IPS-18c (cell line): ENCODE results near the gene ADARB2.
"Not testable (repeated sequence)": the region's sequence is repeated elsewhere in the genome, so short reads cannot be mapped to it uniquely, and the experiment has no call there.

Experiments used
- H3K4me3 ChIP-seq: 2 replicates; pipeline ENCODE4 v1.7.0; 2013; ENCODE audit warnings: low read depth, mild to moderate bottlenecking, low read length, moderate library complexity; ENCODE audit not compliant: insufficient read depth
- H3K9me3 ChIP-seq: one replicate; pipeline ENCODE4 v1.6.1; 2013; ENCODE audit warnings: mild to moderate bottlenecking, low read length, moderate library complexity; ENCODE audit not compliant: control insufficient read depth, insufficient read depth

ADARB2 gene

GRCh38 chr10:1241973-1242935, 495.1 kb downstream of the ADARB2 start:
- no peak overlapping the region for H3K4me3 ChIP-seq

GRCh38 chr10:1241322-1241890, 495.9 kb downstream of the ADARB2 start:
- Histone ChIP-seq H3K4me3 (no peak overlapping the region), H3K9me3 (no peaks in the 10 kb centered on the region)

More at GRCh38 chr10:1241973-1242935, 495.1 kb downstream of the ADARB2 start:
- H3K9me3 ChIP-seq, result no peaks in the 10 kb centered on the region

DNA sequence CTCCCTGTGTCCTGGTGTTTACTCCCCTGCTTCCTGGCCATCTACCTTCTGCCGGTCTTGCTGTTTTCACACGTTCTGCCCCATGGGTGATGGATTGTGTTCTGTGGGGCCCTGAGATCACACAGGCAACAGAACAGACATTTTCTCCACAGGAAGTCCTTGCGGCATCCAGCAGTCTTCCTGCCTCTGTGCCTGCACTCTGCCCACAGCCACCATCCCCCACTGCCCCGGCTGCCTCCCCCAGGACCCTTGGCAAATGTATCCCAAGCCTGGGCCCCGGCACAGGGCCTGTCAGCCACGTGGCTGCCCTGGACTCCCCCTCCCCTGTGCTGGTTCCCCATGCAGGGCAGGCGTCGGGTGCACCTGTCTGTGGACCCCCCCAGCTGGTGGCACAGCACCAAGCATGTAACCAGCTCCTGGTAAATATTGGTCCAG, 497.0 kb downstream of the ADARB2 start:
- Histone ChIP-seq H3K4me3 (peak overlapping the region; percentile 15; the same call in 1 of the 2 replicates), H3K9me3 (no peaks in the 10 kb centered on the region)

GRCh38 chr10:1233031-1233430, 504.3 kb downstream of the ADARB2 start:
- H3K9me3 ChIP-seq, result no peaks in the 10 kb centered on the region
- no peak overlapping the region for H3K4me3 ChIP-seq

DNA sequence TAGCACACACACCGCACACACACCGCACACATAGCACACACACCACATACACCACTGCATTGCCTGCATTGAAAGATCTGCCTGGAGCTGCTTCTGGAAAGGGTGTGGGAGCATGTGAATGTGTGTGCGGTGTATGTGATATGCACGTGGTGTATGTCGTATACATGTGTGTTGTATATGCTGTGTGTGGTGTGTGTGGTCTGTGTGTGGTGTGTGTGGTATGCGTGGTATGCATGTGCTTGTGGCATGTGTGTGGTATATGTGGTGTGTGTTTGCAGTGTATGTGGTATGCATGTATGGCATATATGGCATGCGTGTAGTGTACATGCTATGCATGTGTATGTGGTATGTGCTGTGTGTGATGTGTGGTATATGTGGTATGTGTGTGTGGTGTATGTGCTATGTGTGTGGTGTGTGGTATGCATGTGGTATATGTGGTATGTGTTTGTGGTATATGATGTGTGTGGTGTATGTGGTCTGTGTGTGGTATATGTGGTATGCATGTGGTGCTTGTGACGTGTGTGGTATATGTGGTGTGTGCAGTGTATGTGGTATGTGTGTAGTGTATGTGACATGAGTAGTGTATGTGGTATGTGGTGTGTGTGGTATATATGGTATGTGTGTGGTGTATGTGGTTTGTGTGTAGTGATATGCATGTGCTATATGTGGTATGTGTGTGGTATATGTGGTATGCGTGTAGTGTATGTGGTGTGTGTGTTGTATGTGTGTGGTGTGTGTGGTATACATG, 505.0 kb downstream of the ADARB2 start:
- H3K4me3 ChIP-seq, result no peak overlapping the region
- no peaks in the 10 kb centered on the region for H3K9me3 ChIP-seq

DNA sequence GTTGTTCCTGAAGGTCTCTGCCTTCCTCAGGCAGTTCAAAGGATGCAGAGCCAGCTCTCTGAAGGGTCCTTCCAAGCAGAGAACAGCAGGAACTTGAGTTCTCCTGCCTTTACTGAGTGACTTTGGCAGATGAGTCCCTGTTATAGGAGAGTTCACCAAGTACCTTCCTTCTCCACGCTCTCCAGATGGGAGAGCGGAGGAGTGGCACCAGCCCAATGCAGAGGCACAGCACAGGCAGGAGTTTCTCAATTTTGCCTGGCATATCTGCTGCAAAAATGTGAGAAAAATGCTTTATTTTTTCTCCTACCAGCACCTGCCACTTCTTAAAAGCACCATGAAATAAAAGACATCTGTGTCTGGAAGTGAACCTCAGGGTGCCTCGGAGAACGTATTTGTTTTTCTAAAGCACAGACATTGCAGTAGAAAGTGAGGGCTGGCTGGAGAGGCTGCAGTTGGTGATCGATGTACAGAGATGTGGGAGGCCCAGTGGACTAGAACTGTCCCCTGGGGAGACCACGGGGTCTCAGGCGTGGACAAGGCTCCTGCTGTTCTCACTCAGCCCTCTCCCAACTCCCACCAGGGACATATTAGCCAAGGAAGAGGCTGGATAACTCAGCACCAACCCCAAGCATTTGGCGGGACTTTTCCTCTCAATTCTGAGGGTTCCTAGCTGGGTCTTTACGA, 506.6 kb downstream of the ADARB2 start:
- no peak overlapping the region for H3K4me3 ChIP-seq

DNA sequence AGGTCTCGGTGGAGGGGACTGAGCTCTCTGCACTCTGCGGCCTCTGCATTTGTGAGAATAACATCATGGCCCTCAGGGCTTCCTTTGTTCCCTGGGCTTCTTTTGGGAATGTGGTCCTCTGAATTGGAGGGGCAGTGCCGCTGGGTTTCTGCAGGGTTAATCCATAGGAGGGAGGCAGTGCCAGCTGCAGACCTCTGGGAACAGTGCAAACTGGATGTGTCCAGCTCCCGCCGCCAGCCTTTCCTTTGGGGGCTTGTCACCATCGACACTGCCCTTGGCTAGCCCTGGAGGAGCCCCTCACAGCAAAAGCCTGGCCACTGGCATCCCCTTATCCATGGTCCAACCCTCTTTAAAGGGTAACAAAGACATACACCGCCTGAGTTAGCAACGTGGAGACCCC, 507.2 kb downstream of the ADARB2 start:
- Histone ChIP-seq H3K4me3 (no peak overlapping the region), H3K9me3 (no peaks in the 10 kb centered on the region)

More for the DNA sequence above, 506.6 kb downstream of the ADARB2 start:
- no peaks in the 10 kb centered on the region for H3K9me3 ChIP-seq

- Histone ChIP-seq H3K9me3 (no peaks in the 10 kb centered on the region), H3K4me3 (no peak overlapping the region)
Measured at GRCh38 chr10:1229574-1229973, 507.8 kb downstream of the ADARB2 start.

DNA sequence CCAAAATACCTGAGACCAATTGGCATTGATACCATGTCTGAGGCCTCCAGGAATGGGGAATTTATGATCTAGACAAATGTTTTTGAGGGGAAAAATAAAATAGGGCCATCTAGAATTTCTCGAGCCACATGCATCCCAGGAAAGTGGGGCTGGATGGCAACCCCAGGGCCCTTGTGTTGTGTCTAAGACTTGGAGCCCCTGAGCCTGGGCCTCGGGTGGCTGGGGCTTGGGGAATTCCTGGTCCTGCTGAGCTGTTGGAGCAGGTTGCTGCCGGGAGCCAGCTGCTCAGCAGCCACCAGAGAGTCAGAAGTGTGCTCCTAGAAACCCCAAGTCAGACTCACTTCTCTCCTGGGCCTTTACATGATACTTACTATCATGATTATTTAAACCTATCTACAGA, 508.2 kb downstream of the ADARB2 start:
- Histone ChIP-seq H3K9me3 (no peaks in the 10 kb centered on the region), H3K4me3 (no peak overlapping the region)

DNA sequence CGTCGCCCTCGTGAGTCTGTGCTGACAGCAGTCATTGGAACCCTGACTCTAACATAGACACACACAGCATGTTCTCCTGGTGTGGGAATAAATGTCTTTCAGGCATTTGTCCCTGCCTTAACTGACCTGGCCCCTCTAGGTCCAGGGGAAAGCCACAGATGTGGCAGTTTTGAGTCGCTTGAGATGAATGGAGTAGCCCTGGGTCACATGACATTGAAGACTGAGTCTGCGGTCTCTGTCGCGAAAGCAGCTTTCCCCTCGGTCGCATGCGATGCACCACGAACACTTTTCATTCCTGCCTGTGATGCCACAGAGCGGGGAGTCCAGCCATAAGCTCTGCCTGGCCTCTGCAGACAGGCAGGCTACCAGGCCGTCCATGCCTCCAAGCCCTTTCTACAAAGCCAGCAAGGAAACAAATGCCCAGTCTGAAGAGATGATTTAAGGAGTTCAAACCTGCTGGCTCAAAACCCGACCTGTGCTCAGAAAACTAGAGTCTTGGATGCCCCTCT, 508.8 kb downstream of the ADARB2 start:
- H3K9me3 ChIP-seq, result no peaks in the 10 kb centered on the region
- no peak overlapping the region for H3K4me3 ChIP-seq

- Histone ChIP-seq H3K4me3 (no peak overlapping the region), H3K9me3 (no peaks in the 10 kb centered on the region)
Measured at GRCh38 chr10:1227510-1228402, 509.6 kb downstream of the ADARB2 start.

DNA sequence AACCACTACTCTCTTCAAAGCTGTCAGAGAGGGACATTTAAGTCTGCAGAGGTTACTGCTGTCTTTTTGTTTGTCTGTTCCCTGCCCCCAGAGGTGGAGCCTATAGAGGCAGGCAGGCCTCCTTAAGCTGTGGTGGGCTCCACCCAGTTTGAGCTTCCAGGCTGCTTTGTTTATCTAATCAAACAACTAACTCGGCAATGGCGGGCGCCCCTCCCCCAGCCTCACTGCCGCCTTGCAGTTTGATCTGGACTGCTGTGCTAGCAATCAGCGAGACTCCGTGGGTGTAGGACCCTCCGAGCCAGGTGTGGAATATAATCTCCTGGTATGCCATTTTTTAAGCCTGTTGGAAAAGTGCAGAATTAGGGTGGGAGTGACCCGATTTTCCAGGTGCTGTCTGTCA, 510.4 kb downstream of the ADARB2 start:
- not testable (repeated sequence) for H3K9me3 ChIP-seq, H3K4me3 ChIP-seq

DNA sequence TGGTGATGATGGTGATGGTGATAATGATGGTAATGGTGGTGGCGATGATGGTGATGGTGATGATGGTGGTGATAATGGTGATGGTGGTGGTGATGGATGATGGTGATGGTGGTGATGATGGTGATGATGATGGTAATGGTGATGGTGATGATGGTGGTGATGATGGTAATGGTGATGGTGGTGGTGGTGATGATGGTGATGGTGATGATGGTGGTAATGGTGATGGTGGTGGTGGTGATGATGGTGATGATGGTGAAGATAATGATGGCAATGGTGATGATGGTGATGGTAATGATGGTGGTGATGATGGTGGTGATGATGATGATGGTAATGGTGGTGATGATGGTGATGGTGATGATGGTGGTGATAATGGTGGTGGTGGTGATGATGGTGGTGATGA, 517.5 kb downstream of the ADARB2 start:
- H3K9me3 ChIP-seq, H3K4me3 ChIP-seq: not testable (repeated sequence)

DNA sequence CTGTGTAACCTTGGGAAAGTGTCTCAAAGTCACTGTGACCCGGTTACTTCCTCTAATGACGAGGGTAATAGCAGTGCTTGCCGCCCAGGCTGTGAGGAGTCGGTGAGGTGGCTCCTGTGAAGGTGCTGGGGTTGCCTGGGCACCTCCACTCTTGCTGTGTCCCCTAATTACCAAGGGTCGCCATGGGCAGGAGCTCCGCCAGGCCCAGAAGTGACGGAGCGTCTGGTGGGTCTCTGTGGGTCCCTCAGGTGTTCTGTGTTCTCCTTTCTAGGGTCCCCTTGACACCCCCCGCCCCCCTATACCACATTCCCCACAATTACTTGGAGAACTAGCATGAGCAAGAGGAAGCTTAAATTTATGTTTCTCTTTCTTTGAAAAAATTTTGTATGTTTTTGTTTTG, 519.7 kb downstream of the ADARB2 start:
- H3K4me3 ChIP-seq, result no peak overlapping the region
- H3K9me3 ChIP-seq, result no peaks in the 10 kb centered on the region

DNA sequence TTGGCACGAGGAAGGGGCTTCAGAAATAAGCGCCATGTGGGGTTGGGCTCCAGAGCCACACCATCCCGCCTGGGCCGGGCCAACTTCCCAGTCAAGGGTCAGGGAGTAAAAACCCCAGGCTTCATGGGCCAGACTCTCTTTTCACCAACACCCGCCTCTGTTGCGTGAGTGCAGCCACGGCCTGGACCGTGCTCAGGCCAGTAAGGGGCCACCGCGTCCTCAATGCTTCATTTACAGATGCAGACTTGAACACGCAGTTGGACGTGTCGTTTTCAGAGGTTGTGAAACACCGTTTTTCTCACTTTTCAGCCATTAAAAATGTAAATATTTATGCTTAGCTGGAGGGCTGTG, 520.1 kb downstream of the ADARB2 start:
- H3K9me3 ChIP-seq, result no peaks in the 10 kb centered on the region
- H3K4me3 ChIP-seq, result no peak overlapping the region

GRCh38 chr10:1216574-1217236, 520.6 kb downstream of the ADARB2 start:
- H3K9me3 ChIP-seq, result no peaks in the 10 kb centered on the region
- H3K4me3 ChIP-seq, result no peak overlapping the region
